ENCODE measurements around the gene ADARB2. TPM values are rescaled to one million over a fixed set of nuclear protein-coding genes. Genes with fewer than 3 reads are reported as not detected.

Gene ADARB2
- total RNA-seq, 1 donor from 2014 or later = 1.2 TPM

DNA sequence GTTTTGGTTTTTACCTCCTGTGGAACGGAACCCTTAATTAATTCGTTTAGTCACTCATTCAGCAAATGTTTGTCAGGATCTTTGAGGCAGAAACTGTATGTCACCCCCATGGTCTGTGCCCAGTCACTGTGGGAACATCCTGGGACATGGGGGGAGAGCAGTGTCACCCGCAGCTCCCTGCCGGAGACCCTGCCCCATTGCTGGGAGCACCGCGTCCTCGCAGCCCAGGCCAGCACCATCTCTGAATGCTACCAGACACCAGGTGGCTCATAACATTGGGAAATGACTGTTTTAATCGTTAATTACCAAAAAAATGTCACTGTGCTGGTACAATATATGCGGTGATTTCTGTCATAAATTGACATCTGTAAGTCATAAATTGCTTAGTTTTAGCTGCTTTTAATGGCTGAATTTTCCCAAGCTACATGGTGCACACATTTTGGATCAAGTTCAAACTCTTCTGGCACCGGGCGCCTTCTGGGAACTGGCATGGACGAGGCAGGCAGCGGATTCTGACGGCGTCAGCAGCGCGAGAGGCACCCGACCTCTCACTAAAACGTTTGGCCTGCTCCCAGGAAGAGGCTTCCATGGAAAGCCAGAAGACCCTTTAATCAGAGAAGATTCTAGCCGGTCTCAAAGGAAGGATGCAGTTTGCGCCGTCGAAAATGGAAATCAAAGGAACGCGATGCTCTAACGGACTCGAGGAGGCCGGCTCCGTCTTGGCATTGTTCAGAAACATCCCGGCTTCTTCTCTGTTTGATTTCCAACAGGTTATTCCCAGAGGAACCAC lies 184.2 kb downstream of the ADARB2 start:
- TF ChIP-seq, protein P1, sequence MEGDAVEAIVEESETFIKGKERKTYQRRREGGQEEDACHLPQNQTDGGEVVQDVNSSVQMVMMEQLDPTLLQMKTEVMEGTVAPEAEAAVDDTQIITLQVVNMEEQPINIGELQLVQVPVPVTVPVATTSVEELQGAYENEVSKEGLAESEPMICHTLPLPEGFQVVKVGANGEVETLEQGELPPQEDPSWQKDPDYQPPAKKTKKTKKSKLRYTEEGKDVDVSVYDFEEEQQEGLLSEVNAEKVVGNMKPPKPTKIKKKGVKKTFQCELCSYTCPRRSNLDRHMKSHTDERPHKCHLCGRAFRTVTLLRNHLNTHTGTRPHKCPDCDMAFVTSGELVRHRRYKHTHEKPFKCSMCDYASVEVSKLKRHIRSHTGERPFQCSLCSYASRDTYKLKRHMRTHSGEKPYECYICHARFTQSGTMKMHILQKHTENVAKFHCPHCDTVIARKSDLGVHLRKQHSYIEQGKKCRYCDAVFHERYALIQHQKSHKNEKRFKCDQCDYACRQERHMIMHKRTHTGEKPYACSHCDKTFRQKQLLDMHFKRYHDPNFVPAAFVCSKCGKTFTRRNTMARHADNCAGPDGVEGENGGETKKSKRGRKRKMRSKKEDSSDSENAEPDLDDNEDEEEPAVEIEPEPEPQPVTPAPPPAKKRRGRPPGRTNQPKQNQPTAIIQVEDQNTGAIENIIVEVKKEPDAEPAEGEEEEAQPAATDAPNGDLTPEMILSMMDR (IDR thresholded peaks at IDR 0.05) = no peak
- Histone ChIP-seq H3K27me3 (no peaks in the 10 kb centered on the region), H3K27ac (no peak overlapping the region), H3K4me3 (no peak overlapping the region), H3K4me1 (no peaks in the 10 kb centered on the region), H3K9me3 (no peaks in the 10 kb centered on the region), H3K36me3 (no peaks in the 10 kb centered on the region)
- intact Hi-C loops (cut with DNase I) = no loop called here
- no peak for DNase-seq
- no peak for ATAC-seq

DNA sequence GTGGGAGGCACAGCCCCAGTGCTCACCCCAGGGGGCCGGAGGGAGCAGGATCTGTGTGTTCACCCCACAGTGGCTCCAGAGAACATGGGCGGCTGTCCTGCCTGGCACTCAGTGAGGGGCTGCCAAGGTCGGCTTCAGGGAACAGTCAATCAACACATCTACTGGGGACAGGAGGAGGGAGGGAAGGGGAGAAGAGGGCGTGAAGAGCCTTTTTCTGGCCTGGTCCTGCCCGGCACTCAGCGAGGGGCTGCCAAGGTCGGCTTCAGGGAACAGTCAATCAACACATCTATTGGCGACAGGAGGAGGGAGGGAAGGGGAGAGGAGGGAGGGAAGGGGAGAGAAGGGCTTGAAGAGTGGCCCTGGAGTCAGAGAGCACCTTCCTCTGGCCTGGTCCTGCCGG lies 184.9 kb downstream of the ADARB2 start:
- Histone ChIP-seq H3K27ac (no peak overlapping the region), H3K9me3 (no peaks in the 10 kb centered on the region), H3K36me3 (no peaks in the 10 kb centered on the region), H3K4me1 (no peaks in the 10 kb centered on the region), H3K4me3 (no peak overlapping the region), H3K27me3 (no peaks in the 10 kb centered on the region)
- DNase-seq (no peak), ATAC-seq (no peak)
- TF ChIP-seq, protein P1 (IDR thresholded peaks at IDR 0.05) = no peak
- intact Hi-C loops (cut with DNase I) = no loop called here

DNA sequence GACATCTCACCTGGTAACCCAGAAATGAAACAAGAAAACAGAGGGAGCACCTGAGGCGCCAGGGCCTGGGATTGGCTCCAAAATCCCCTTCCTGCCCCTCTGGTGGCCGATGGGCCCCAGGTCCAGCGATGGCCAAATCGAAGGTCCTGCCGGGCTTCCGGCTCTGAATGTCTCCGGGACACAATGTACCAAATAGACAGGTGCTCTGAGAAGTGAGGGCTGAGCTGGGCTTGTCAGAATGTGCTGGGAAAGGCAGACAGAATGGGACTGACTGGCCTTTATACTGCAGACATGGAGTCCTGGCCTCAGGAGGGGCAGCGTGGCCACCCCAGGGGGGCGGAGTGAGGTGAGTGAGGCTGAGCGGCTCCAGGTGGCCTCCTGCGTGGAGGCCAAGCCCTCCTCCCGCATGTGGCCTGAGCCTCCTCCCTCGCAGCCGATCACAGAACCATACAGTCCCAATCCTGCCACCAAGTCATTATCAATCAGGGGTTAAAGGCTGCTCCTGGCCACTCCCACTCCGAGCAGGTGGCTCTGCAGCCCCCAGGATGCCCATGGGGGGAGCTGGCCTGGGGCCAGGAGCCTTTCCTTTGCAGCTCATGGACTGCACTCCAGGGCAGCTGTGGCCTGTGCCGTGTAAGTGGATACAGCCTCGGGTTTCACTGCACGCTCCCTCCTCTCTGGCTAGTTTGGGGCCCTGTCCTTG lies 185.5 kb downstream of the ADARB2 start:
- intact Hi-C loops (cut with DNase I) = no loop called here
- no peak for ATAC-seq

DNA sequence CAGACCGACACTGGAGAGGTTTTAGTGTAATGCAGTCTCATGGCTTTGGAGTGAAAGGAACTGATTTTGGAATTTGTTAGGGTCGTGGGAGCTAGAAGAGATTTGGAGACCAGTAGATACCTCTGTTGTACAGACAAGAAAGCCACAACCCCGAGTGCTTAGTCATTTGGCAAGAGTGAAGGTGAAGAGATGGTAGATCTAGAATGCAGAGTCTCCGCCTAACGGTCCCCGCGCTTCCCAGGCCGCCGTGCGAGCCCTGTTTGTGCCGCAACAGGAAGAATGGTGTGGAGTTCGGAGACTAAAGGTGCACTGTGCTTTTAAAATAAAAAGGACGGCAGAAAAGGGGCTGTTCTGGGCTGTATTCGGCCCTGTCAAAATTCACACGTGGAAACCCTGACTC lies 186.7 kb downstream of the ADARB2 start:
- H3K4me1 ChIP-seq = no peaks in the 10 kb centered on the region
- intact Hi-C loops (cut with DNase I) = no loop called here
- no peaks in the 10 kb centered on the region for H3K36me3 ChIP-seq
- DNase-seq (no peak), ATAC-seq (no peak)
- no peak overlapping the region for H3K27ac ChIP-seq
- no peak overlapping the region for H3K4me3 ChIP-seq
- TF ChIP-seq, protein P1 (IDR thresholded peaks at IDR 0.05) = no peak
- no peaks in the 10 kb centered on the region for H3K9me3 ChIP-seq
- H3K27me3 ChIP-seq = no peaks in the 10 kb centered on the region

More for the DNA sequence above, 185.5 kb downstream of the ADARB2 start:
- DNase-seq = peak; percentile 42
- Histone ChIP-seq H3K27ac (no peak overlapping the region), H3K27me3 (no peaks in the 10 kb centered on the region), H3K36me3 (no peaks in the 10 kb centered on the region), H3K9me3 (no peaks in the 10 kb centered on the region), H3K4me1 (no peaks in the 10 kb centered on the region), H3K4me3 (no peak overlapping the region)
- TF ChIP-seq, protein P1 (IDR thresholded peaks at IDR 0.05) = no peak

DNA sequence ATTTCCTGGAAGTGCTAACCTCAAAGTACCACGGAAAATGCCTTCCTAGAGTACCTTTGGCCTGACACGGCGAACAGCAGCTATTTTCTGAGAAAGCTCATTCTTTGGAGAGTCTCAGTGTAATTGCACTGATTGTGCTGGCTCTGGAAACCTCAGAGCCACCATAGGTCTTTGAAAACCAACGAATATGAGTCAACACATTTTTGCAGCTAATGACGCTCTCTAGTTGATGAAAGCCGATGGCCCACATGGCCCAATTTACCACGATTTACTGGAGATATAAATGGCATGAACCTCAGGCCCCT lies 187.1 kb downstream of the ADARB2 start:
- no peaks in the 10 kb centered on the region for H3K9me3 ChIP-seq
- TF ChIP-seq, protein P1 (IDR thresholded peaks at IDR 0.05) = no peak
- H3K36me3 ChIP-seq = no peaks in the 10 kb centered on the region
- H3K27ac ChIP-seq = no peak overlapping the region
- no peak overlapping the region for H3K4me3 ChIP-seq
- H3K4me1 ChIP-seq = no peaks in the 10 kb centered on the region
- H3K27me3 ChIP-seq = no peaks in the 10 kb centered on the region
- DNase-seq = no peak
- ATAC-seq = no peak
- intact Hi-C loops (cut with DNase I) = no loop called here
